ENCODE results near the gene SMAD2.
"Not testable (repeated sequence)": the region's sequence is repeated elsewhere in the genome, so short reads cannot be mapped to it uniquely, and the experiment has no call there.

The SMAD2 gene

GRCh38 chr18:47930199-47930930, at the start of gene SMAD2:
Gene SMAD2, minus strand, starts transcription at chr18:47930659. Its CDS starts 33,903 bp downstream, at chr18:47896756.
- DNase-seq: peak; percentile 43

- DNase-seq: no peak
These were observed 49.2 kb upstream of the SMAD2 start for GRCh38 chr18:47979611-47980200.

- DNase-seq: no peak
These were observed 48.1 kb upstream of the SMAD2 start for GRCh38 chr18:47978603-47979002.

- DNase-seq: no peak
These were observed 47.7 kb upstream of the SMAD2 start for GRCh38 chr18:47978141-47978540.

- DNase-seq: no peak
These were observed 45.2 kb upstream of the SMAD2 start for GRCh38 chr18:47975701-47976100.

GRCh38 chr18:47975105-47975504, 44.6 kb upstream of the SMAD2 start:
- DNase-seq: no peak

GRCh38 chr18:47970664-47971531, 40.4 kb upstream of the SMAD2 start:
- DNase-seq: peak; percentile 50

GRCh38 chr18:47969816-47970215, 39.4 kb upstream of the SMAD2 start:
- DNase-seq: no peak

GRCh38 chr18:47968721-47969120, 38.3 kb upstream of the SMAD2 start:
- DNase-seq: no peak

- DNase-seq: no peak
These were observed 37.7 kb upstream of the SMAD2 start for GRCh38 chr18:47968006-47968676.

GRCh38 chr18:47964053-47964452, 33.6 kb upstream of the SMAD2 start:
- no peak for DNase-seq

- DNase-seq: not testable (repeated sequence)
These were observed 30.5 kb upstream of the SMAD2 start for GRCh38 chr18:47961003-47961402.

- DNase-seq: peak; percentile 65
These were observed 23.0 kb upstream of the SMAD2 start for GRCh38 chr18:47953471-47953931.

- DNase-seq: no peak
These were observed 20.1 kb upstream of the SMAD2 start for GRCh38 chr18:47950511-47950910.

- DNase-seq: no peak
These were observed 18.7 kb upstream of the SMAD2 start for GRCh38 chr18:47949202-47949601.

- no peak for DNase-seq
These were observed 16.4 kb upstream of the SMAD2 start for GRCh38 chr18:47946889-47947288.

- DNase-seq: no peak
These were observed 14.8 kb upstream of the SMAD2 start for GRCh38 chr18:47944972-47945852.

- DNase-seq: peak; percentile 12
These were observed 6.5 kb upstream of the SMAD2 start for GRCh38 chr18:47936952-47937351.

- DNase-seq: no peak
These were observed 5.0 kb upstream of the SMAD2 start for GRCh38 chr18:47935321-47936055.

GRCh38 chr18:47932603-47933002, 2.1 kb upstream of the SMAD2 start:
- no peak for DNase-seq

GRCh38 chr18:47932190-47932589, 1.7 kb upstream of the SMAD2 start:
- DNase-seq: no peak
